Ovary (tissue), 9 donors: ENCODE measurements around the gene ANKS1B. TPM values are rescaled to one million over a fixed set of nuclear protein-coding genes. Genes with fewer than 3 reads are reported as not detected.
"Not testable (repeated sequence)": the region's sequence is repeated elsewhere in the genome, so short reads cannot be mapped to it uniquely, and the experiment has no call there.

Source experiments
- DNase-seq, 5 donors: peaks; one replicate each; pipeline ENCODE4 v3.0.0-alpha.2; 2019 to 2020
- H3K27ac ChIP-seq, 2 donors: fragments of 200-600 bp; one replicate each; pipeline versions ENCODE4 v1.5.1 to v1.8.0; 2019 to 2022
- H3K27me3 ChIP-seq: fragments of 200-600 bp; one replicate; pipeline ENCODE4 v1.8.0; 2022
- H3K36me3 ChIP-seq: fragments of 200-600 bp; sonication (generic); one replicate; pipeline ENCODE4 v1.5.1; 2019
- H3K4me1 ChIP-seq: one replicate; pipeline ENCODE4 v1.8.1; 2013; ENCODE audit warnings: mild to moderate bottlenecking, moderate library complexity; ENCODE audit not compliant: insufficient read depth
- H3K4me3 ChIP-seq: fragments of 200-600 bp; sonication (generic); one replicate; pipeline ENCODE4 v1.5.1; 2017
- H3K9me3 ChIP-seq, 2 donors: fragments of 200-600 bp in 1 of 2; sonication (generic) in 1 of 2; one replicate each; pipeline versions ENCODE4 v1.5.1 to v1.8.1; 2013 to 2019; ENCODE audit warnings: mild to moderate bottlenecking in 1 of 2, moderate library complexity in 1 of 2
- CTCF ChIP-seq, 3 donors: fragments of 450-650 bp in 2 of 3; fragments of 200-600 bp in 1 of 3; IDR thresholded peaks; one replicate each; pipeline versions ENCODE4 v1.5.1 to v1.8.0; 2016 to 2022; ENCODE audit warnings: antibody characterized with exemption in 3 of 3, mild to moderate bottlenecking in 1 of 3
- EP300 ChIP-seq: sonication (generic); formaldehyde crosslinking; IDR thresholded peaks from one replicate; pipeline ENCODE4 v1.6.1; 2017; ENCODE audit warnings: antibody characterized with exemption
- POLR2A ChIP-seq: fragments of 450-650 bp; IDR thresholded peaks from one replicate; pipeline ENCODE4 v1.6.1; 2017; ENCODE audit warnings: antibody characterized with exemption, mild to moderate bottlenecking, moderate library complexity
- WGBS, 3 donors: extraction: QIAGEN DNeasy Blood & Tissue Kit in 1 of 3; methylation state at CpG; one replicate each; pipeline versions ENCODE4 v1.1.5 to v1.1.7; 2013 to 2017; 5-methylcytosine and 5-hydroxymethylcytosine counted together
- intact Hi-C, 4 donors: fragments of 100-400 bp; cut with DNase I; formaldehyde crosslinking; loops; one replicate each; pipeline versions ENCODE4 v1.11.0 to v1.15.1; 2022 to 2023
- polyA plus RNA-seq, 2 donors: library from polyadenylated mRNA; stranded (reverse); fragments of 200-250 nt in 1 of 2; fragments of 350-450 nt in 1 of 2; fragmentation: Illumina TruSeq in 1 of 2; extraction: RNeasy Lipid Tissue Mini Kit (QIAGEN cat#74804) in 1 of 2; gene quantifications; one replicate each; pipeline ENCODE4 v1.2.3, GENCODE V29; 2013 to 2014
- total RNA-seq, 7 donors: library from RNA; depleted of rRNA in 2 of 7; stranded (reverse); fragments of >200 nt in 2 of 7; fragmentation: NEBNext Ultra II Directional in 3 of 7; extraction: Animal tissue kit (Norgen Biotek cat#: 25700) in 3 of 7; gene quantifications; one replicate each; pipeline versions ENCODE4 v1.1.0 to v1.2.4, GENCODE V29; 2016 to 2023
- donor health status: DM: no; HTN: no; CAD: no; lungs with moderate emphysema.
- donor health status: DM: no; HTN: no; CAD: no.
- donor health status: Bipolar disorder and iron deficiency.
- donor health status: DM: yes; HTN: yes; CAD: no.
- donor health status: DM: no; HTN: no; CAD: no.
- donor health status: DM: yes; HTN: yes; CAD: no.

ANKS1B gene
- total and polyA plus RNA-seq, 9 donors, result 0.80 to 34.9 (median 7.7) TPM

- no peaks in the 10 kb centered on the region for H3K4me1 ChIP-seq
- TF ChIP-seq EP300, result no peak
- no peak for TF ChIP-seq POLR2A
- TF ChIP-seq CTCF (IDR thresholded peaks at IDR 0.05), result no peak
- DNase-seq, result no peak
- 86 to 99% (median 93%) methylated on average over 2 of the region's 2 CpGs for WGBS, 3 donors
- no peaks in the 10 kb centered on the region for H3K36me3 ChIP-seq
- intact Hi-C loops, result no loop called here
- H3K9me3 ChIP-seq, result no peaks in the 10 kb centered on the region
- H3K4me3 ChIP-seq, result no peak overlapping the region
- H3K27me3 ChIP-seq, result no peaks in the 10 kb centered on the region
- H3K27ac ChIP-seq, result no peak overlapping the region
Observed at GRCh38 chr12:100024974-100025555, 40.3 kb upstream of the ANKS1B start.

DNA sequence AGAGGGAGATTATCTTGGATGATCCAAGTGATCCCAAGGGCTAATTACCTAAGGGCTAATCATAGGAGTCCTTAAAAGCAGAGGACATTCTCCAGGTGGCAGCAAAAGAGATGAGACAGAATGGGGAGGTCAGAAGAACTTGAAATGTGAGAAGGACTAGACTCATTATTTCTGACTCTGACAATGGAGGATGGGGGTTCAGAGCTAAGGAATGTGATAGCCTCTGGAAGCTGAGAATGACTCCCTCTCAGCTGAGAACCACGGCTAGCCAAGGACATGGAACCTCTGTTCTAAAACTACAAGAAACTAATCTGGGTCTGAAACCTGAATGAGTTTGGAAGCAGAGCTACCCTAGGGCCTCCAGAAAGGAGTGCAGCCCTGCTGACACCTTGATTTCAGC is 35.6 kb upstream of the ANKS1B start:
- no peak for TF ChIP-seq CTCF (IDR thresholded peaks at IDR 0.05)
- no peak for TF ChIP-seq EP300
- no peak for TF ChIP-seq POLR2A
- no peak for DNase-seq
- no peak overlapping the region for H3K4me3 ChIP-seq
- no peaks in the 10 kb centered on the region for H3K27me3 ChIP-seq
- no peaks in the 10 kb centered on the region for H3K36me3 ChIP-seq
- no peaks in the 10 kb centered on the region for H3K4me1 ChIP-seq
- WGBS, 3 donors, result 19 to 47% (median 30%) methylated on average over 1 of the region's 1 CpG
- no peaks in the 10 kb centered on the region for H3K9me3 ChIP-seq
- H3K27ac ChIP-seq, result no peak overlapping the region
- intact Hi-C loops, result no loop called here

- no peaks in the 10 kb centered on the region for H3K27me3 ChIP-seq
- no peaks in the 10 kb centered on the region for H3K4me1 ChIP-seq
- TF ChIP-seq EP300 (no peak), POLR2A (no peak), CTCF (IDR thresholded peaks at IDR 0.05) (no peak)
- no peak for DNase-seq
- WGBS, 3 donors, result 84 to 97% (median 91%) methylated on average over 3 of the region's 3 CpGs
- H3K27ac ChIP-seq, result no peak overlapping the region
- H3K9me3 ChIP-seq, result no peaks in the 10 kb centered on the region
- H3K4me3 ChIP-seq, result no peak overlapping the region
- H3K36me3 ChIP-seq, result no peaks in the 10 kb centered on the region
- intact Hi-C loops, result loop anchor here in 1 of 4 donors (10.0 kb wide), 1 partner anchor 1888 kb away; no protein-coding TSS in a partner anchor
Observed at GRCh38 chr12:100017056-100017455, 32.3 kb upstream of the ANKS1B start.

DNA sequence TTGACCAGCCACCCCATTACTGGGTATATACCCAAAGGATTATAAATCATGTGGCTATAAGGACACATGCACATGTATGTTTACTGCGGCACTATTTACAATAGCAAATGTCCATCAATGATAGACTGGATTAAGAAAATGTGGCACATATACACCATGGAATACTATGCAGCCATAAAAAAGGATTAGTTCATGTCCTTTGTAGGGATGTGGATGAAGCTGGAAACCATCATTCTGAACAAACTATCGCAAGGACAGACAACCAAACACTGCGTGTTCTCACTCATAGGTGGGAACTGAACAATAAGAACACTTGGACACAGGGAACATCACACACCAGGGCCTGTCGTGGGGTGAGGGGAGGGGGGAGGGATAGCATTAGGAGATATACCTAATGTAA is 31.6 kb upstream of the ANKS1B start:
- intact Hi-C loops, result loop anchor here in 1 of 4 donors (10.0 kb wide), 1 partner anchor 1888 kb away; no protein-coding TSS in a partner anchor
- H3K36me3 ChIP-seq, H3K27me3 ChIP-seq, H3K4me1 ChIP-seq, H3K27ac ChIP-seq, H3K9me3 ChIP-seq, DNase-seq, H3K4me3 ChIP-seq: not testable (repeated sequence)
- 94 to 97% (median 95%) methylated on average over 4 of the region's 4 CpGs for WGBS, 3 donors

DNA sequence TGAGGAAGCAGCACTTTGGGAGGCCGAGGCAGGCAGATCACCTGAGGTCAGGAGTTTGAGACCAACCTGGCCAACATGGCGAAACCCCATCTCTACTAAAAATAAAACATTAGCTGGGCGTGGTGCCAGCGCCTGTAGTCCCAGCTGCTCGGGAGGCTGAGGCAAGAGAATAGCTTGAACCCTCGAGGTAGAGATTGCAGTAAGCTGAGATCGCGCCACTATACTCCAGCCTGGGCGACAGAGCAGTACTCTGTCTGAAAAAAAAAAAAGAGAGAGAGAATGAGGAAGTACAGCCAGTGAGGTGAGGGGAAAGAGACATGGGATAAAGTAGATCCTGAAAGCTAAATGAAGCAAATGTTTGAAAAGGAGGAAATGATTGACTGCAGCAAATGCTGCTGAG is 21.1 kb upstream of the ANKS1B start:
- H3K4me3 ChIP-seq, H3K27ac ChIP-seq, H3K9me3 ChIP-seq, DNase-seq, H3K4me1 ChIP-seq, intact Hi-C loops, H3K27me3 ChIP-seq, H3K36me3 ChIP-seq: not testable (repeated sequence)
- WGBS, 3 donors, result 72 to 77% (median 77%) methylated on average over 9 of the region's 9 CpGs
